ENCODE results near the gene ZNF24. TPM values are rescaled to one million over a fixed set of nuclear protein-coding genes. Genes with fewer than 3 reads are reported as not detected.

ZNF24 gene
- total RNA-seq, 1 experiment from 2014 or later: 56.9 TPM

GRCh38 chr18:35345950-35346349, 1.7 kb upstream of the ZNF24 start:
- no peak for ATAC-seq
- Mint-ChIP-seq H3K4me3 (no peak overlapping the region), H3K4me1 (peaks cover 21% of the 10 kb centered on the region), H3K27me3 (ENCODE audit: low read depth) (peaks cover 3% of the 10 kb centered on the region), H3K36me3 (no peaks in the 10 kb centered on the region), H3K27ac (no peak overlapping the region), H3K9me3 (peaks cover 8% of the 10 kb centered on the region)
- TF ChIP-seq USF2 (CRISPR knock-in tag; IDR thresholded peaks at IDR 0.05) (no peak), AR (CRISPR knock-in tag; IDR thresholded peaks at IDR 0.05) (no peak), NFATC4 (CRISPR knock-in tag; IDR thresholded peaks at IDR 0.05) (no peak), HMGXB4 (CRISPR knock-in tag; IDR thresholded peaks at IDR 0.05) (no peak), ZNF396 (CRISPR knock-in tag; IDR thresholded peaks at IDR 0.05; ENCODE audit: borderline replicate concordance) (no peak), NR1H2 (CRISPR knock-in tag; IDR thresholded peaks at IDR 0.05) (no peak), E2F1 (CRISPR knock-in tag; IDR thresholded peaks at IDR 0.05) (no peak), TP53 (CRISPR knock-in tag; IDR thresholded peaks at IDR 0.05) (no peak), ESRRA (CRISPR knock-in tag; IDR thresholded peaks at IDR 0.05; ENCODE audit: borderline replicate concordance) (no peak)
- DNase-seq (ENCODE audit: low spot score): no peak
- POLR2A ChIA-PET: interaction anchor here (1.1 kb wide), 1 partner anchor 41 kb away, joined by 3 read pairs; no protein-coding TSS in a partner anchor
- CTCF ChIA-PET: interaction anchor here (1.1 to 2.9 kb wide), 2 partner anchors 9 to 41 kb away, joined by 6 to 23 read pairs; no protein-coding TSS in a partner anchor

- Mint-ChIP-seq H3K27ac (0 out of 2 replicates have a peak overlapping the region, but pooled peaks have one; percentile 32), H3K4me1 (peaks cover 21% of the 10 kb centered on the region), H3K9me3 (peaks cover 5% of the 10 kb centered on the region), H3K36me3 (peaks cover under 1% of the 10 kb centered on the region; the same call in 1 of the 2 replicates), H3K27me3 (ENCODE audit: low read depth) (peaks cover 3% of the 10 kb centered on the region), H3K4me3 (peak overlapping the region; percentile 98)
- no peak for DNase-seq (ENCODE audit: low spot score)
- no peak for ATAC-seq
- CTCF ChIA-PET: interaction anchor here (1.1 to 2.9 kb wide), 2 partner anchors 10 to 41 kb away, joined by 6 to 23 read pairs; no protein-coding TSS in a partner anchor
- POLR2A ChIA-PET: interaction anchor here (1.1 kb wide), 1 partner anchor 41 kb away, joined by 3 read pairs; no protein-coding TSS in a partner anchor
- TF ChIP-seq TEAD1 (CRISPR knock-in tag; IDR thresholded peaks at IDR 0.05) (no peak), ATF3 (CRISPR knock-in tag; conservative IDR thresholded peaks at IDR 0.05) (no peak), ERG (CRISPR knock-in tag; IDR thresholded peaks at IDR 0.05) (no peak), FOXK1 (CRISPR knock-in tag; IDR thresholded peaks at IDR 0.05) (no peak), CTCF (IDR thresholded peaks at IDR 0.05) (no peak)
Observed at GRCh38 chr18:35345460-35345921, 1.3 kb upstream of the ZNF24 start.

Measured in WTC11 (cell line).